H1 (cell line): ENCODE measurements around the gene ARMH3. TPM values are rescaled to one million over a fixed set of nuclear protein-coding genes. Genes with fewer than 3 reads are reported as not detected.

ENCODE experiments used
- CHD2 ChIP-seq: IDR thresholded peaks from 2 replicates; pipeline ENCODE4 v1.6.1; 2012; ENCODE audit warnings: low read length, improper control_type of control experiment
- GABPA ChIP-seq: IDR thresholded peaks from 2 replicates; pipeline ENCODE4 v1.6.1; 2011; ENCODE audit warnings: mild to moderate bottlenecking, low read length, moderate library complexity, borderline replicate concordance; ENCODE audit not compliant: insufficient read depth
- JUN ChIP-seq: IDR thresholded peaks from 2 replicates; pipeline ENCODE4 v1.6.1; 2011; ENCODE audit warnings: low read depth, mild to moderate bottlenecking, improper control_type of control experiment, low read length
- KDM5A ChIP-seq: fragments of 200-600 bp; IDR thresholded peaks from 2 replicates; pipeline ENCODE4 v1.7.1; 2012; ENCODE audit warnings: mild to moderate bottlenecking, low read length, inconsistent platforms, mixed read lengths
- RXRA ChIP-seq: IDR thresholded peaks from 2 replicates; pipeline ENCODE4 v1.6.1; 2011; ENCODE audit warnings: low read depth, mild to moderate bottlenecking, low read length, moderate library complexity; ENCODE audit not compliant: insufficient read depth
- SAP30 ChIP-seq: fragments of 300-600 bp; sonication (generic); IDR thresholded peaks from 2 replicates; pipeline ENCODE4 v1.7.1; 2012; ENCODE audit warnings: low read length, moderate library complexity, mild to moderate bottlenecking, inconsistent platforms; ENCODE audit not compliant: insufficient read depth, insufficient replicate concordance
- SP2 ChIP-seq: IDR thresholded peaks from 2 replicates; pipeline ENCODE4 v1.6.1; 2012; ENCODE audit warnings: mild to moderate bottlenecking, low read length, inconsistent platforms
- SP4 ChIP-seq: IDR thresholded peaks from 2 replicates; pipeline ENCODE4 v1.6.1; 2012; ENCODE audit warnings: low read length, inconsistent platforms
- TAF7 ChIP-seq: optimal IDR thresholded peaks from 2 replicates; pipeline ENCODE3; 2011; ENCODE audit warnings: low read depth, mild to moderate bottlenecking, inconsistent platforms, low read length, moderate library complexity, borderline replicate concordance
- USF2 ChIP-seq: IDR thresholded peaks from 2 replicates; pipeline ENCODE4 v1.6.1; 2011; ENCODE audit warnings: low read length, improper control_type of control experiment
- polyA plus RNA-seq, 7 experiments: library from polyadenylated mRNA; depleted of rRNA in 3 of 7; stranded (reverse) in 5 of 7; unstranded in 2 of 7; fragments of >200 nt in 5 of 7; fragments of 200-250 nt in 2 of 7; gene quantifications; 1 replicate in 5 of 7; 2 replicates in 1 of 7; 4 replicates in 1 of 7; pipeline versions ENCODE4 v1.2.1 to v1.2.3, GENCODE V29; 2011 to 2013; ENCODE audit warnings: missing spikeins in 2 of 7, mixed read lengths in 2 of 7
- total RNA-seq: library from RNA; stranded (reverse); fragmentation: NEBNext Ultra II Directional; extraction: Animal tissue kit (Norgen Biotek cat#: 25700); gene quantifications from 2 replicates; pipeline ENCODE4 v1.2.1, GENCODE V29; 2021
- TF ChIP-seq, protein P1 (sequence below): fragments of 300-600 bp; sonication (generic); IDR thresholded peaks from 2 replicates; pipeline ENCODE4 v1.7.1; 2012; ENCODE audit warnings: low read length, moderate library complexity, mild to moderate bottlenecking, inconsistent platforms; ENCODE audit not compliant: insufficient replicate concordance

The ARMH3 gene
- total and polyA plus RNA-seq, 2 of the 8 experiments (the other 6 are each of a cell fraction or from before 2014, with no cell fraction given), result 11.6 to 18.3 TPM

DNA sequence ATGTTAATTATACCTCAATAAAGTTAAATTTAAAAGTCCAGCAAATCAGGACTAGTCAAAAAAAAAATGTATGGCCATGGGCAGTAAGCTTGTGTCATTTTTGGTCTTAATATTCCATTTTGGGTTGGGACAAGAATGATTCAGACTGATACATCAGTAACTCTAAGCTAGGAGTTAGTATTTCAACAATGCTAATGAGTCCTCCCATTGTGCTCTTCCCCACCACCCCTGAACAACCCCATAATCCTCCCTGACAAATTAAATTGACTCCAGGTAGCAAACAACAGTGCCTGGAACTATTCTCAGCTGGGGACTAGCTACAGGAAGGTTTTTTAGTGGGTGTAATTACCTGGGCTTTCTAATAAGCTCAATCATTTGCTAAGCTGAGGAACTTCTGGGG is 181.7 kb downstream of the ARMH3 start (continued):
- TF ChIP-seq, protein P1, sequence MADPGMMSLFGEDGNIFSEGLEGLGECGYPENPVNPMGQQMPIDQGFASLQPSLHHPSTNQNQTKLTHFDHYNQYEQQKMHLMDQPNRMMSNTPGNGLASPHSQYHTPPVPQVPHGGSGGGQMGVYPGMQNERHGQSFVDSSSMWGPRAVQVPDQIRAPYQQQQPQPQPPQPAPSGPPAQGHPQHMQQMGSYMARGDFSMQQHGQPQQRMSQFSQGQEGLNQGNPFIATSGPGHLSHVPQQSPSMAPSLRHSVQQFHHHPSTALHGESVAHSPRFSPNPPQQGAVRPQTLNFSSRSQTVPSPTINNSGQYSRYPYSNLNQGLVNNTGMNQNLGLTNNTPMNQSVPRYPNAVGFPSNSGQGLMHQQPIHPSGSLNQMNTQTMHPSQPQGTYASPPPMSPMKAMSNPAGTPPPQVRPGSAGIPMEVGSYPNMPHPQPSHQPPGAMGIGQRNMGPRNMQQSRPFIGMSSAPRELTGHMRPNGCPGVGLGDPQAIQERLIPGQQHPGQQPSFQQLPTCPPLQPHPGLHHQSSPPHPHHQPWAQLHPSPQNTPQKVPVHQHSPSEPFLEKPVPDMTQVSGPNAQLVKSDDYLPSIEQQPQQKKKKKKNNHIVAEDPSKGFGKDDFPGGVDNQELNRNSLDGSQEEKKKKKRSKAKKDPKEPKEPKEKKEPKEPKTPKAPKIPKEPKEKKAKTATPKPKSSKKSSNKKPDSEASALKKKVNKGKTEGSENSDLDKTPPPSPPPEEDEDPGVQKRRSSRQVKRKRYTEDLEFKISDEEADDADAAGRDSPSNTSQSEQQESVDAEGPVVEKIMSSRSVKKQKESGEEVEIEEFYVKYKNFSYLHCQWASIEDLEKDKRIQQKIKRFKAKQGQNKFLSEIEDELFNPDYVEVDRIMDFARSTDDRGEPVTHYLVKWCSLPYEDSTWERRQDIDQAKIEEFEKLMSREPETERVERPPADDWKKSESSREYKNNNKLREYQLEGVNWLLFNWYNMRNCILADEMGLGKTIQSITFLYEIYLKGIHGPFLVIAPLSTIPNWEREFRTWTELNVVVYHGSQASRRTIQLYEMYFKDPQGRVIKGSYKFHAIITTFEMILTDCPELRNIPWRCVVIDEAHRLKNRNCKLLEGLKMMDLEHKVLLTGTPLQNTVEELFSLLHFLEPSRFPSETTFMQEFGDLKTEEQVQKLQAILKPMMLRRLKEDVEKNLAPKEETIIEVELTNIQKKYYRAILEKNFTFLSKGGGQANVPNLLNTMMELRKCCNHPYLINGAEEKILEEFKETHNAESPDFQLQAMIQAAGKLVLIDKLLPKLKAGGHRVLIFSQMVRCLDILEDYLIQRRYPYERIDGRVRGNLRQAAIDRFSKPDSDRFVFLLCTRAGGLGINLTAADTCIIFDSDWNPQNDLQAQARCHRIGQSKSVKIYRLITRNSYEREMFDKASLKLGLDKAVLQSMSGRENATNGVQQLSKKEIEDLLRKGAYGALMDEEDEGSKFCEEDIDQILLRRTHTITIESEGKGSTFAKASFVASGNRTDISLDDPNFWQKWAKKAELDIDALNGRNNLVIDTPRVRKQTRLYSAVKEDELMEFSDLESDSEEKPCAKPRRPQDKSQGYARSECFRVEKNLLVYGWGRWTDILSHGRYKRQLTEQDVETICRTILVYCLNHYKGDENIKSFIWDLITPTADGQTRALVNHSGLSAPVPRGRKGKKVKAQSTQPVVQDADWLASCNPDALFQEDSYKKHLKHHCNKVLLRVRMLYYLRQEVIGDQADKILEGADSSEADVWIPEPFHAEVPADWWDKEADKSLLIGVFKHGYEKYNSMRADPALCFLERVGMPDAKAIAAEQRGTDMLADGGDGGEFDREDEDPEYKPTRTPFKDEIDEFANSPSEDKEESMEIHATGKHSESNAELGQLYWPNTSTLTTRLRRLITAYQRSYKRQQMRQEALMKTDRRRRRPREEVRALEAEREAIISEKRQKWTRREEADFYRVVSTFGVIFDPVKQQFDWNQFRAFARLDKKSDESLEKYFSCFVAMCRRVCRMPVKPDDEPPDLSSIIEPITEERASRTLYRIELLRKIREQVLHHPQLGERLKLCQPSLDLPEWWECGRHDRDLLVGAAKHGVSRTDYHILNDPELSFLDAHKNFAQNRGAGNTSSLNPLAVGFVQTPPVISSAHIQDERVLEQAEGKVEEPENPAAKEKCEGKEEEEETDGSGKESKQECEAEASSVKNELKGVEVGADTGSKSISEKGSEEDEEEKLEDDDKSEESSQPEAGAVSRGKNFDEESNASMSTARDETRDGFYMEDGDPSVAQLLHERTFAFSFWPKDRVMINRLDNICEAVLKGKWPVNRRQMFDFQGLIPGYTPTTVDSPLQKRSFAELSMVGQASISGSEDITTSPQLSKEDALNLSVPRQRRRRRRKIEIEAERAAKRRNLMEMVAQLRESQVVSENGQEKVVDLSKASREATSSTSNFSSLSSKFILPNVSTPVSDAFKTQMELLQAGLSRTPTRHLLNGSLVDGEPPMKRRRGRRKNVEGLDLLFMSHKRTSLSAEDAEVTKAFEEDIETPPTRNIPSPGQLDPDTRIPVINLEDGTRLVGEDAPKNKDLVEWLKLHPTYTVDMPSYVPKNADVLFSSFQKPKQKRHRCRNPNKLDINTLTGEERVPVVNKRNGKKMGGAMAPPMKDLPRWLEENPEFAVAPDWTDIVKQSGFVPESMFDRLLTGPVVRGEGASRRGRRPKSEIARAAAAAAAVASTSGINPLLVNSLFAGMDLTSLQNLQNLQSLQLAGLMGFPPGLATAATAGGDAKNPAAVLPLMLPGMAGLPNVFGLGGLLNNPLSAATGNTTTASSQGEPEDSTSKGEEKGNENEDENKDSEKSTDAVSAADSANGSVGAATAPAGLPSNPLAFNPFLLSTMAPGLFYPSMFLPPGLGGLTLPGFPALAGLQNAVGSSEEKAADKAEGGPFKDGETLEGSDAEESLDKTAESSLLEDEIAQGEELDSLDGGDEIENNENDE, result no peak
- no peak for TF ChIP-seq CHD2
- no peak for TF ChIP-seq KDM5A
- no peak for TF ChIP-seq SAP30
- TF ChIP-seq JUN, result no peak
- no peak for TF ChIP-seq RXRA
- TF ChIP-seq SP4, result no peak
- no peak for TF ChIP-seq TAF7
- no peak for TF ChIP-seq GABPA
- TF ChIP-seq USF2, result no peak
- TF ChIP-seq SP2, result no peak
